SIG-M5 treated with dmso at 0.1 percent for 504 hours (cell line): Measurements from ENCODE around the gene ABHD12B.

ENCODE experiments used
- DNase-seq: peaks from one replicate; lab custom pipeline; 2025; ENCODE audit not compliant: unreplicated experiment; lab: John Stamatoyannopoulos, UW

ABHD12B gene

GRCh38 chr14:50871914-50872732 is at the start of gene ABHD12B:
TSS of gene ABHD12B (plus strand) at chr14:50872053. CDS start at chr14:50872175, 122 bp downstream.
- no peak for DNase-seq

GRCh38 chr14:50822501-50823042 is 49.3 kb upstream of the ABHD12B start:
- peak; percentile 49 for DNase-seq

- no peak for DNase-seq
These were observed 48.6 kb upstream of the ABHD12B start for GRCh38 chr14:50823051-50823761.

- DNase-seq, result no peak
These were observed 47.9 kb upstream of the ABHD12B start for GRCh38 chr14:50823762-50824636.

- no peak for DNase-seq
These were observed 46.5 kb upstream of the ABHD12B start for GRCh38 chr14:50825307-50825706.

- DNase-seq, result no peak
These were observed 45.2 kb upstream of the ABHD12B start for GRCh38 chr14:50826681-50827080.

- no peak for DNase-seq
These were observed 42.9 kb upstream of the ABHD12B start for GRCh38 chr14:50828721-50829488.

- DNase-seq, result no peak
These were observed 42.3 kb upstream of the ABHD12B start for GRCh38 chr14:50829489-50830043.

- peak; percentile 50 for DNase-seq
These were observed 41.6 kb upstream of the ABHD12B start for GRCh38 chr14:50830044-50830931.

GRCh38 chr14:50830932-50831725 is 40.7 kb upstream of the ABHD12B start, which contains the start of gene NIN:
TSS of gene NIN (minus strand) at chr14:50831162. CDS start at chr14:50822056, 9,106 bp downstream.
- peak; percentile 72 for DNase-seq

- no peak for DNase-seq
These were observed 40.1 kb upstream of the ABHD12B start for GRCh38 chr14:50831726-50832168.

- DNase-seq, result no peak
These were observed 38.8 kb upstream of the ABHD12B start for GRCh38 chr14:50832935-50833630.

- no peak for DNase-seq
These were observed 37.0 kb upstream of the ABHD12B start for GRCh38 chr14:50834802-50835276.

- no peak for DNase-seq
These were observed 36.6 kb upstream of the ABHD12B start for GRCh38 chr14:50835280-50835679.

- no peak for DNase-seq
These were observed 35.3 kb upstream of the ABHD12B start for GRCh38 chr14:50836515-50836914.

- no peak for DNase-seq
These were observed 34.6 kb upstream of the ABHD12B start for GRCh38 chr14:50837271-50837670.

GRCh38 chr14:50837850-50838470 is 33.9 kb upstream of the ABHD12B start:
- DNase-seq, result no peak
